Dendritic cell treated with granulocyte-macrophage colony-stimulating factor and Interleukin-4, amounts not matched to agents 40 ng/mL and 50 ng/mL, for 4 days (primary cell): Measurements from ENCODE around the gene PWWP2A.
"Not testable (repeated sequence)": the region's sequence is repeated elsewhere in the genome, so short reads cannot be mapped to it uniquely, and the experiment has no call there.

Experiments
- H3K27ac Mint-ChIP-seq: one replicate; pipeline ENCODE4 v1.8.0; 2022; ENCODE audit warnings: mild to moderate bottlenecking, mixed read lengths
- H3K27me3 Mint-ChIP-seq: one replicate; pipeline ENCODE4 v1.8.0; 2022; ENCODE audit warnings: mild to moderate bottlenecking, mixed read lengths
- H3K36me3 Mint-ChIP-seq: one replicate; pipeline ENCODE4 v1.8.0; 2022; ENCODE audit warnings: low read depth, mixed read lengths
- H3K4me1 Mint-ChIP-seq: one replicate; pipeline ENCODE4 v1.8.0; 2022; ENCODE audit warnings: low read depth, mixed read lengths
- H3K4me3 Mint-ChIP-seq: one replicate; pipeline ENCODE4 v1.8.0; 2022; ENCODE audit warnings: mild to moderate bottlenecking, moderate library complexity, mixed read lengths
- H3K9me3 Mint-ChIP-seq: one replicate; pipeline ENCODE4 v1.8.0; 2022; ENCODE audit warnings: mixed read lengths
- intact Hi-C: fragments of 100-400 bp; cut with micrococcal nuclease; formaldehyde crosslinking; loops from one replicate; pipeline ENCODE4 v1.15.0; 2022

PWWP2A gene

GRCh38 chr5:160119142-160119904 is at the start of gene PWWP2A:
TSS of gene PWWP2A (minus strand) at chr5:160119450. CDS start at chr5:160119388, 62 bp downstream.
- Mint-ChIP-seq H3K27me3 (peaks cover 12% of the 10 kb centered on the region), H3K36me3 (peaks cover 40% of the 10 kb centered on the region), H3K9me3 (no peaks in the 10 kb centered on the region), H3K4me1 (peaks cover 8% of the 10 kb centered on the region), H3K27ac (peak within 1 kb of the TSS; percentile 91), H3K4me3 (peak within 1 kb of the TSS; percentile 87)
- intact Hi-C loops = loop anchor here (5.0 to 10.0 kb wide), 3 partner anchors 37 to 95 kb away; no protein-coding TSS in a partner anchor

DNA sequence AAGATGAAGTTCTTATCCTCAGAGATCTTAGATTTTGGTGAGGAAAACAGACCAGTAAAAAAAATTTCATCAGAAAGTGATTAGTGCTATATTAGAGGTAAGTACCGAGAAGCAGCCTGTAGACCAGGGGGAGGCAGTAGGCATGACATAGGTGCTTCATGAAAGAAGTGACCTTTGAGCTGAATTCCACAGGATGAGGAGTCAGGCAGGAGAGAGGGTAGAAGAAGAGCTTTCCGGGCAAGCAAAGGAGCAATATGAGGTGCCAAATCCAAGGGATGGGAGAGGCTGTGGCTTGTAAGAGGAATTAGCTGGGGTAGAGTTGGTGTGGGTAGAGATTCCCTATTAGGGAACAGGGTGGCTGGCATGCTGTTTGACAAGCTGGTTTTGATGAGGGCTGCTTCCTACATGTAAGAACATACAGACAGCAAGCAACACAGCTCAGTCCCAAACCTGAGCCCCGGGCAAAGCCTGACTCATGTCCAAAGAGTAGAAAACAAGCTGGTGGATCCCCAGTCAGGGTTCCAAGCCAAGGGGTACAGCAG is 48.4 kb upstream of the PWWP2A start:
- H3K27me3 Mint-ChIP-seq = peaks cover 16% of the 10 kb centered on the region
- intact Hi-C loops = no loop called here
- no peaks in the 10 kb centered on the region for H3K9me3 Mint-ChIP-seq
- no peaks in the 10 kb centered on the region for H3K36me3 Mint-ChIP-seq
- H3K27ac Mint-ChIP-seq = no peak overlapping the region
- H3K4me1 Mint-ChIP-seq = peaks cover 39% of the 10 kb centered on the region
- no peak overlapping the region for H3K4me3 Mint-ChIP-seq

- peaks cover 19% of the 10 kb centered on the region for H3K27me3 Mint-ChIP-seq
- H3K9me3 Mint-ChIP-seq = no peaks in the 10 kb centered on the region
- no peak overlapping the region for H3K4me3 Mint-ChIP-seq
- intact Hi-C loops = no loop called here
- H3K27ac Mint-ChIP-seq = no peak overlapping the region
- H3K36me3 Mint-ChIP-seq = no peaks in the 10 kb centered on the region
- H3K4me1 Mint-ChIP-seq = peaks cover 39% of the 10 kb centered on the region
Measured at GRCh38 chr5:160166973-160167623, 47.8 kb upstream of the PWWP2A start.

DNA sequence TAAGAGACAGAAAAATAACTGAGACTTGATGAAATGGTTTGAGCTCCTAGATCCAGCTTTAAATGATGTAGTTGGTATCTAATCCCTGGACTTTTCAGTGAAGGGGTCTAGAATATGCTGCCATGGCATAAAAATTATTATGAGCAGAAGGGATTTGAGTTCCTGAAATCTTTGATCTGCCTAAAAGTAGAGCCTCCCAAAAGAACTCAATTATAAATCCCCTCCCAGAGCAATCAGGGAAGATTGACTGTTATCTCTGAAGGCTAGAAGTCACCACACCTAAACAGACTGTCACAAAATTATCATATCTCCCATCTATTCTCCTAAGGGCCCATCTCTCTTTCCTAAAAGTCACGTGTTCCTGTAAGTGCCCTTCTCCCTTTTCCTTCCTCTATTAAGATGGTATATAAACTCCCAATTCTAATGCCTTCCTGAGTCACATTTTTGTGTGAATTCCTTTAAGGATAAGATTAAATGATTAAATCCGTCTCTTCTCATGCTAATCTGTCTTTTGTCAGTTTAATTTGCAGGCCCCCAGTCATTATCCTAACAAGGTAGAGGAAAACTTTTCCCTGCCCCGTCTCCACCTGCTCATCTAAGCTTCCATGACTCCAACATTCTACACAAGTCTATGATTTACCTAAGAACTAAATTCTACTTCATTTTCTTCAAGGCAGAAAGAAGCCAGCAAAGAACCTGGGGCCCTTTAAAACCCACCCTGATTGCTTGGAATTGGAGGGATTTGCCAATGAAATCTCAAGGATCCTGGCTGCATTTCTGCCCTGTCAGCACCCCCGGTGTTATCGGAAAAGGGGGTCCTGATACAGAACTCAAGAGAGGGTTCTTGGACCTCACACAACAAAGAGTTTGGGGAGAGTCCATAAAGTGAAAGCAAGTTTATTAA is 47.1 kb upstream of the PWWP2A start:
- H3K4me3 Mint-ChIP-seq = no peak overlapping the region
- intact Hi-C loops = no loop called here
- no peaks in the 10 kb centered on the region for H3K36me3 Mint-ChIP-seq
- no peaks in the 10 kb centered on the region for H3K9me3 Mint-ChIP-seq
- H3K27ac Mint-ChIP-seq = peak overlapping the region; percentile 52
- H3K27me3 Mint-ChIP-seq = peaks cover 18% of the 10 kb centered on the region
- peaks cover 39% of the 10 kb centered on the region for H3K4me1 Mint-ChIP-seq

DNA sequence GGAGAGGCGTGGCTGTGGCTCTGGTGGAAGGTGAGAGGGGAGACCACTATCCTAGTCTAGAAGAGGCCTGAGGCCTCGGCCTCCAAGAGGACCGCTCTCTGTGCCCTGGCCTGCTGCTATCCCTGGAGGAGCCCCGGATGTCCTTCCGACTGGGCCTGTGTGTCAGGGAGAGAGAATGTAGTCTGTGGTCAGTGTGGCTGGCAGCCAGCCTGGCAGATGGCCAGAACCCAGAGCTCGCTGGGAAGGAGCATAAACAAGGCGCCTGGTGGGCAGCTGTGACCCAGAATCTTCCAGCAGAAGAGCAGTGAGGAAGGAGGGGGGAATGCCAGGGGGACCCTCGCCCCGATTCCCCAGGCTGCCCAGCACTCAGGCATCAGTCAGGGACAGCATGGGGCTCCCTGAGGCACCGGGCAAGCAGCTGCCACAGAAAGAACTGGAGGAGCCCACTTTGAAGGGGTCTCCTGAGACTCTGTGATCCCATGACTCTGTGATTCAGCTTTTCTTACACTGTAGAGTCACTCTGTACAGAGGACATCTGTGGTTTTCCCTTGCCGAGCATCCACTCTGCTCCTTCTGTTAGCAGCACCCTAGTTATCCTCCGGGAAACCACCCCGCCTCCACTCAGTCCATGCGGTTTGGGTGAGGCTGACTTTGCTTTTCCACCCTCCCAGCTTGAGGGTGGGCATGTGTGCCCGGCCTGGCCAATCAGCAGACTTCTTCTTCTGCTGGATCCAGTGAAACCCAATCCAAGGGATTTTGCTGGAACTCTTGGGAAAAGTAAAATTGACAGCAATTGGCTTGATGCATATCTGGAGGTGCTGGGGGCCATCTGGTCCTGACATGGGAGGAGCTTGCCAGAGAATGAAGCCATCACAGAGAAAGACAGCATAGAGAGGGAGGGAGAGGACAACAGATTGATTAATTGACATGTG is 46.2 kb upstream of the PWWP2A start:
- peaks cover 18% of the 10 kb centered on the region for H3K27me3 Mint-ChIP-seq
- no peak overlapping the region for H3K4me3 Mint-ChIP-seq
- H3K27ac Mint-ChIP-seq = peak overlapping the region; percentile 52
- no peaks in the 10 kb centered on the region for H3K36me3 Mint-ChIP-seq
- H3K9me3 Mint-ChIP-seq = no peaks in the 10 kb centered on the region
- peaks cover 39% of the 10 kb centered on the region for H3K4me1 Mint-ChIP-seq
- intact Hi-C loops = no loop called here

DNA sequence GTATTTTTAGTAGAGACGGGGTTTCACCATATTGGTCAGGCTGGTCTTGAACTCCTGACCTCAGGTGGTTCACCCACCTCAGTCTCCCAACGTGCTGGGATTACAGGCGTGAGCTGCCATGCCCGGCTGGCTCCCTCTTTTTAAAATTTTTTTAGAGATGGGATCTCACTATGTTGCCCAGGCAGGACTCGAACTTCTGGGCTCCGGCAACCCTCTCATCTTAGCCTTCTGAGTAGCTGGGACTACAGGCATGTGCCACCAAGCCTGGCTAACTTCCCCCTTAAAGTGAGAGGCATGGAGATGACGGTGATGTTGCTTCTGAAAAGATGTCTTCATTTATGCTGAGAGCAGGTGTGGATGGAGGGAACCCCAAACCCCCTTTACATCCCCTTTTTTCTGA is 43.7 kb upstream of the PWWP2A start:
- Mint-ChIP-seq H3K36me3 (no peaks in the 10 kb centered on the region), H3K4me3 (no peak overlapping the region), H3K27ac (no peak overlapping the region), H3K9me3 (no peaks in the 10 kb centered on the region), H3K27me3 (peaks cover 16% of the 10 kb centered on the region), H3K4me1 (peaks cover 34% of the 10 kb centered on the region)
- intact Hi-C loops = no loop called here

DNA sequence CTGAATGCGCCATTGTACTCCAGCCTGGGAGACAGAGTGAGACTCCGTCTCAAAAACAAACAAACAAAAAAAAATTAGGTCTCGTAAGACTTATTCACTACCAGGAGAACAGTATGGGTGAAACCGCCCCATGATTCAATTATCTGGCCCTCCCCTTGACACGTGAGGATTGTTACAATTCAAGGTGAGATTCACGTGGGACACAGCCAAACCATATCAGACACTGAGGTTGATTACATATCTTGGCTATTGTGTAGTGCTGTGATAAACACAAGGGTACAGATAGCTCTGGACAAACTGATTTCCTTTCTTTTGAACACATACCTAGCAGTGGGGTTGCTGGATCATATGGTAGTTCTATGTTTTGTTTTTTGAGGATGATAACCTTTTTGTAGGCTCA is 42.4 kb upstream of the PWWP2A start:
- peaks cover 13% of the 10 kb centered on the region for H3K27me3 Mint-ChIP-seq
- H3K4me3 Mint-ChIP-seq = no peak overlapping the region
- H3K36me3 Mint-ChIP-seq = no peaks in the 10 kb centered on the region
- no peaks in the 10 kb centered on the region for H3K9me3 Mint-ChIP-seq
- intact Hi-C loops = no loop called here
- no peak overlapping the region for H3K27ac Mint-ChIP-seq
- H3K4me1 Mint-ChIP-seq = peaks cover 26% of the 10 kb centered on the region

GRCh38 chr5:160160875-160161274 is 41.6 kb upstream of the PWWP2A start:
- H3K36me3 Mint-ChIP-seq, H3K27ac Mint-ChIP-seq, H3K4me3 Mint-ChIP-seq, intact Hi-C loops, H3K9me3 Mint-ChIP-seq: not testable (repeated sequence)
- H3K27me3 Mint-ChIP-seq = peaks cover 13% of the 10 kb centered on the region
- peaks cover 18% of the 10 kb centered on the region for H3K4me1 Mint-ChIP-seq

DNA sequence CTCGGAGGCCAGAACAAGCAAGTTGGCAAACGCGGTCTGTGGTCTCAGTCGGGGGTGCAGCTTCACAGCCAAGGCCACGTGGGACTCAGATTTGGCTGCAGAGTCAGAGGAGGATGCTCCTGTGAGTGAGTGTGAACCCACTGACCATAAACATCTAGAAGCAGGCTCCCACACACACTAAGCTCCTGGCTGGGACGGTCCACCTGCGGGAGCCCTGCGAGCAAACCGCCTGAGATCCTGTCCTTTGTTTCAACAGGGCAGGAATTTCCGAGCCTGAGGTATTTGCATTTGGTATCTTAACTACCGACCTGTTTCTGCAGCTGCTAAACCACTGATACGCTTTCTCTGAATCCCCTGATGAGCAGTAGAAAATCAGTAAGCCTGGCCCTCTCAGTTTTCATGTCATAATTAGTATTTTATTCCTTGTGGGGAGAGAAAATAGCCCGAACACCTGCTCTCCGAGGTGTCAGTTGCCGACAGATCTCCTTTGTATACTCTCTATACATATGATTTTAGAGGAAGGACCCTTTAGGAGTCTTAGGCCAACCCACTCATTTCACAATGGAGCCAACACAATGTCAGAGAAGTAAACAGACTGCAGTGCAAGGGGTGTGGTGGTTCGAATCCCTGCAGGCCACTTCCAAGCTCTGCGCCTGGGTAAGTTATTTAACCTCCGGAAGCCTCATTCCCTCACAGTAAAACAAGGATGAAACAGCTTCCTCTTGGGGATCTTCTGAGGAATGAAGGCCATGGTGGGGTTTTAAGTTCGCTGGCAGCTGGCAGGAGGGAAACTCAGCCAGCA is 40.9 kb upstream of the PWWP2A start:
- intact Hi-C loops = no loop called here
- Mint-ChIP-seq H3K27me3 (peaks cover 10% of the 10 kb centered on the region), H3K4me1 (peaks cover 11% of the 10 kb centered on the region), H3K36me3 (no peaks in the 10 kb centered on the region), H3K4me3 (no peak overlapping the region), H3K27ac (no peak overlapping the region), H3K9me3 (no peaks in the 10 kb centered on the region)

GRCh38 chr5:160158087-160158486 is 38.8 kb upstream of the PWWP2A start:
- intact Hi-C loops = no loop called here
- Mint-ChIP-seq H3K27ac (no peak overlapping the region), H3K9me3 (no peaks in the 10 kb centered on the region)

GRCh38 chr5:160155017-160155750 is 35.9 kb upstream of the PWWP2A start:
- intact Hi-C loops = no loop called here

More at GRCh38 chr5:160158087-160158486, 38.8 kb upstream of the PWWP2A start:
- Mint-ChIP-seq H3K4me3 (no peak overlapping the region), H3K4me1 (peaks cover 3% of the 10 kb centered on the region), H3K27me3 (peaks cover 4% of the 10 kb centered on the region), H3K36me3 (no peaks in the 10 kb centered on the region)

DNA sequence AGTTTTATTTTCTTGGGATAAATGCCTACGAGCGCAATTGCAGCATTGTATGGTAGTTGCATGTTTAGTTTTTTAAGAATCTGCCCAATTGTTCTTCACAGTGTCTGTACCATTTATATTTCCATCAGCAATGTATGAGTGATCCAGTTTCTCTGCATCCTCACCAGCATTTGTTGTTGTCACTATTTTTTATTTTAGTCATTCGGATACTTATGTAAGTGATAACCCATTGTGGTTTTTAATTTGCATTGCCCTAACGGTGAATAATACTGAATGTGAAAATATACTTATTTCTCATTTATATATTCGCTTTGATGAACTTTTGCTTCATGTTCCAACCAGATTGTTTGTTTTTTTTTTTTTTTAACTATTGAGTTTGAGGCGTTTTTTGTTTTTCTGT is 33.7 kb upstream of the PWWP2A start:
- Mint-ChIP-seq H3K4me3 (no peak overlapping the region), H3K4me1 (no peaks in the 10 kb centered on the region), H3K36me3 (no peaks in the 10 kb centered on the region), H3K9me3 (no peaks in the 10 kb centered on the region), H3K27ac (no peak overlapping the region), H3K27me3 (no peaks in the 10 kb centered on the region)
- intact Hi-C loops = no loop called here

More at GRCh38 chr5:160155017-160155750, 35.9 kb upstream of the PWWP2A start:
- no peaks in the 10 kb centered on the region for H3K27me3 Mint-ChIP-seq
- no peaks in the 10 kb centered on the region for H3K4me1 Mint-ChIP-seq
- H3K27ac Mint-ChIP-seq = no peak overlapping the region
- H3K4me3 Mint-ChIP-seq = no peak overlapping the region
- H3K36me3 Mint-ChIP-seq = no peaks in the 10 kb centered on the region
- H3K9me3 Mint-ChIP-seq = no peaks in the 10 kb centered on the region
